Osteocyte (in vitro differentiated cells): ENCODE data around the gene PAIP2. TPM values are rescaled to one million over a fixed set of nuclear protein-coding genes. Genes with fewer than 3 reads are reported as not detected.
"Not testable (repeated sequence)": the region's sequence is repeated elsewhere in the genome, so short reads cannot be mapped to it uniquely, and the experiment has no call there.

Experiments used
- DNase-seq: peaks from one replicate; pipeline ENCODE4 v3.0.0; 2021; ENCODE audit warnings: mixed read lengths; ENCODE audit not compliant: unreplicated experiment; ENCODE audit errors: extremely low spot score
- H3K27ac Mint-ChIP-seq: one replicate; pipeline ENCODE4 v1.8.0; 2021; ENCODE audit warnings: mild to moderate bottlenecking, mixed read lengths; ENCODE audit not compliant: unreplicated experiment
- H3K27me3 Mint-ChIP-seq: one replicate; pipeline ENCODE4 v1.8.0; 2021; ENCODE audit warnings: mixed read lengths; ENCODE audit not compliant: unreplicated experiment
- H3K36me3 Mint-ChIP-seq: one replicate; pipeline ENCODE4 v1.8.0; 2021; ENCODE audit warnings: mixed read lengths; ENCODE audit not compliant: unreplicated experiment
- H3K4me1 Mint-ChIP-seq: one replicate; pipeline ENCODE4 v1.8.0; 2021; ENCODE audit warnings: mixed read lengths; ENCODE audit not compliant: unreplicated experiment
- H3K4me3 Mint-ChIP-seq: one replicate; pipeline ENCODE4 v1.8.0; 2021; ENCODE audit warnings: mild to moderate bottlenecking, moderate library complexity, mixed read lengths; ENCODE audit not compliant: unreplicated experiment
- H3K9me3 Mint-ChIP-seq: one replicate; pipeline ENCODE4 v1.8.0; 2021; ENCODE audit warnings: mixed read lengths; ENCODE audit not compliant: unreplicated experiment
- CTCF ChIP-seq: fragments of 200-600 bp; sonication (generic); IDR thresholded peaks from 2 replicates; pipeline ENCODE4 v1.5.0; 2021; ENCODE audit warnings: antibody characterized with exemption, mild to moderate bottlenecking, moderate library complexity
- total RNA-seq: library from RNA; stranded (reverse); gene quantifications from 2 replicates; pipeline ENCODE4 v1.2.1, GENCODE V29; 2021

The PAIP2 gene
- total RNA-seq, 1 donor from 2014 or later: 71.8 TPM

DNA sequence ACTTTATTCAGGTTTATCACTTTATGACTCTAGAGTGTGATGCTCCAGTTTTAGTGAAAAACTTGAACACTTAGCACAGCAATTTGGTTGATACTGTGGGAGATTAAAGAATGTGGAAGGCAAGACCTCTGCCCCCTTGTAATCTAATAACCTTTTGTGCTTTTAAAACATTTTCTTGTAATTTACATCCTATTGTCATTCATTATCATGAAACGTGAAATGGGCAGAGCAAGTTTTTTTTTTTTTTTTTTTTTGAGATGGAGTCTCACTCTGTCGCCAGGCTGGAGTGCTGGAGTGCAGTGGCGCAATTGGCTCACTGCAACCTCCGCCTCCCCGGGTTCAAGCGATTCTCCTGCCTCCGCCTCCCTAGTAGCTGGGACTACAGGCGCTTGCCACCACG is 1.8 kb downstream of the PAIP2 start:
- no peak for DNase-seq
- Mint-ChIP-seq H3K4me1 (peaks cover 42% of the 10 kb centered on the region), H3K27ac (no peak overlapping the region), H3K4me3 (peak overlapping the region; percentile 98), H3K9me3 (no peaks in the 10 kb centered on the region), H3K27me3 (no peaks in the 10 kb centered on the region), H3K36me3 (peaks cover 13% of the 10 kb centered on the region)
- TF ChIP-seq CTCF: no peak

GRCh38 chr5:139344177-139344576 is 2.5 kb downstream of the PAIP2 start:
- H3K4me3 Mint-ChIP-seq: peak overlapping the region; percentile 38
- H3K27ac Mint-ChIP-seq: no peak overlapping the region
- H3K36me3 Mint-ChIP-seq: peaks cover 15% of the 10 kb centered on the region

GRCh38 chr5:139345442-139345841 is 3.8 kb downstream of the PAIP2 start:
- not testable (repeated sequence) for H3K27ac Mint-ChIP-seq, H3K27me3 Mint-ChIP-seq, H3K9me3 Mint-ChIP-seq, DNase-seq, H3K4me3 Mint-ChIP-seq
- peaks cover 45% of the 10 kb centered on the region for H3K4me1 Mint-ChIP-seq
- peaks cover 15% of the 10 kb centered on the region for H3K36me3 Mint-ChIP-seq

More at GRCh38 chr5:139344177-139344576, 2.5 kb downstream of the PAIP2 start:
- DNase-seq: no peak
- Mint-ChIP-seq H3K27me3 (no peaks in the 10 kb centered on the region), H3K9me3 (no peaks in the 10 kb centered on the region), H3K4me1 (peaks cover 44% of the 10 kb centered on the region)
- no peak for TF ChIP-seq CTCF

DNA sequence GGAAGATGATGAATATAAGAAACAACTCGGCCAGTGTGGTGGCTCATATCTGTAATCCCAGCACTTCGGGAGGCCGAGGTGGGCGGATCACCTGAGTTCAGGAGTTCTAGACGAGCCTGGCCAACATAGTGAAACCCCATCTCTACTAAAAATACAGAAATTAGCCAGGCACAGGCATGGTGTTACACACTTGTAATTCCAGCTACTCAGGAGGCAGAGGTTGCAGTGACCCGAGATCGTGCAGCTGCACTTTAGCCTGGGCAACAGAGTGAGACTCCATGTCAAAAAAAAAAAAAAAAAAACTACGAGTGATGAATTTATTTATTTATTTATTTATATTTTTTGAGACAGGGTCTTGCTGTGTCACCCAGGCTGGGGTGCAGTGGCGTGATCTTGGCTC is 6.2 kb downstream of the PAIP2 start:
- not testable (repeated sequence) for H3K4me3 Mint-ChIP-seq, DNase-seq, H3K27ac Mint-ChIP-seq, H3K9me3 Mint-ChIP-seq, H3K27me3 Mint-ChIP-seq
- H3K36me3 Mint-ChIP-seq: peaks cover 15% of the 10 kb centered on the region
- peaks cover 34% of the 10 kb centered on the region for H3K4me1 Mint-ChIP-seq

GRCh38 chr5:139354186-139354585 is 12.5 kb downstream of the PAIP2 start:
- Mint-ChIP-seq H3K27ac (no peak overlapping the region), H3K9me3 (peaks cover 6% of the 10 kb centered on the region)
- no peak for TF ChIP-seq CTCF

DNA sequence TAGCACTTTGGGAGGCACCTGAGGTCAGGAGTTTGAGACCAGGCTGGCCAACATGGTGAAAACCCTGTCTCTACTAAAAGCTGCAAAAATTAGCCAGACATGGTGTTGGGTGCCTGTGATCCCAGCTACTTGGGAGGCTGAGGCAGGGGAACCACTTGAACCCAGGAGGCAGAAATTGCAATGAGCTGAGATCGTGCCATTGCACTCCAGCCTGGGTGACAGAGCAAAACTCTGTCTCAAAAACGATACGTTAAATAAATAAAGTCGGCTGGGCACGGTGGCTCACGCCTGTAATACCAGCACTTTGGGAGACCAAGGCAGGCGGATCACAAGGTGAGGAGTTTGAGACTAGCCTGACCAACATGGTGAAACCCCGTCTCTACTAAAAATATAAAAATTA is 14.2 kb downstream of the PAIP2 start:
- not testable (repeated sequence) for DNase-seq, H3K27me3 Mint-ChIP-seq, H3K27ac Mint-ChIP-seq, H3K9me3 Mint-ChIP-seq, H3K36me3 Mint-ChIP-seq, H3K4me3 Mint-ChIP-seq
- peaks cover 10% of the 10 kb centered on the region for H3K4me1 Mint-ChIP-seq

More at GRCh38 chr5:139354186-139354585, 12.5 kb downstream of the PAIP2 start:
- peaks cover 9% of the 10 kb centered on the region for H3K4me1 Mint-ChIP-seq
- H3K36me3 Mint-ChIP-seq: peaks cover 8% of the 10 kb centered on the region
- H3K27me3 Mint-ChIP-seq: no peaks in the 10 kb centered on the region
- H3K4me3 Mint-ChIP-seq: no peak overlapping the region
- no peak for DNase-seq

DNA sequence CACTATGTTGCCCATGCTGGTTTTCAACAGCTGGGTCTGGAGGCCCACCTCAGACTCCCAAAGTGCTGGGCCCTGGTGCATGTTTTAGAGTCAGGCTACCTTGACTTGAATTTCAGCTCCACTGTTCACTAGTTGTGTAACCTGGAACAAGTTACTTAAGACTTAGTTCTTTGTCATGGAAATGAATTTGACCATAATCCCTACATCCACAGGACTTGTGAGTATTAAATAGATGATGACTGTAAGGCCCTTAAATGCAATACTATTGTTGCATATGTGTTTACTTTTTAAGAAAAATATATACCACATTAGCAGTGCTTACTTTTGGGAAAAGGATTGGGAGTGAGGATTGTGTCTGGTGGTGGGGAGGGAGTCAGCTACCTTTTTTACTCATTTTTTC is 16.4 kb downstream of the PAIP2 start:
- H3K27me3 Mint-ChIP-seq: no peaks in the 10 kb centered on the region
- no peak for TF ChIP-seq CTCF
- H3K27ac Mint-ChIP-seq: no peak overlapping the region
- DNase-seq: no peak
- H3K4me1 Mint-ChIP-seq: peaks cover 8% of the 10 kb centered on the region
- no peak overlapping the region for H3K4me3 Mint-ChIP-seq
- H3K36me3 Mint-ChIP-seq: peaks cover 8% of the 10 kb centered on the region
- H3K9me3 Mint-ChIP-seq: peaks cover 6% of the 10 kb centered on the region
